SU-DHL-6 (cell line): ENCODE measurements around the gene SLC46A3.

ENCODE experiments used
- EZH2phosphoT487 ChIP-seq: fragments of 200-600 bp; sonication (generic), shearing (Covaris generic); conservative IDR thresholded peaks from 2 replicates; pipeline ENCODE4 v1.6.1; 2018; ENCODE audit warnings: mild to moderate bottlenecking, antibody characterized with exemption, low read length, moderate library complexity, mixed read lengths
- TF ChIP-seq, protein P1 (sequence below): fragments of 200-600 bp; sonication (generic); IDR thresholded peaks from one replicate; pipeline ENCODE4 v1.5.1; 2017; ENCODE audit warnings: antibody characterized with exemption, mild to moderate bottlenecking, low read length, moderate library complexity; ENCODE audit not compliant: insufficient read depth, poor library complexity, severe bottlenecking

DNA sequence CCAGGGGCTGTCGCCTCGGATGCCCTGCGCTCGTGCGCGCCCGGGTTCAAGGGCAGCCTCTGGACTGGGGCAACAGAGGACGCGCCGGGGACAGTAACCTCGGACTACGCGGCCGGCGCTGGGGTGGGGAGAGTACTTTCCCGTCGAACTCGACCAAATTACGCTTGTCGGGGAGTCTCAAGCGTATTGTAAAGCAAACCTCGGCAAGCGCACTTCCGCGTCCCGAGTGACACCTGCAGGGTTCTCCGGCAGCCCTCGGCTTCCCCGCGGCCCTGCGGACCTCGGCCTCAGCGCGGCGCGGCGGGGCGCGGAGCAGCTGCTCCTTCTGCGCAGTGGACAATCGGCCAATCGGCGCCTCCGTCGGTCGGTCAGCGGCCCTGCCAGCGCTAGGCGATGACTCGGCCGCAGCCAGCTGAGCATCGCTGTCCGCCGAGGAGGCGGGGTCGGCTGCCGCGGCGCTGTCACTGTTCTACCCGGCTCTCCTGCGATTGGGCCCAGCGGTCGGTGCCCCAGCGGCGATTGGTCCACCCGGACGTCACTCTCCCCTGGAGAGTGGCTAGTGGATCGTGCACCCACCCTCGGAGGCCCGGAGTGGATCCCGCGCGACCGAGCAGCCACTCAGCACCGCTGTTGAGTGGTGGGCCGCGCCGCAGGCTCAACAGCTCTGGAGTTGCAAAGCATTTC, at the start of gene SLC46A3:
- TF ChIP-seq, protein P1, sequence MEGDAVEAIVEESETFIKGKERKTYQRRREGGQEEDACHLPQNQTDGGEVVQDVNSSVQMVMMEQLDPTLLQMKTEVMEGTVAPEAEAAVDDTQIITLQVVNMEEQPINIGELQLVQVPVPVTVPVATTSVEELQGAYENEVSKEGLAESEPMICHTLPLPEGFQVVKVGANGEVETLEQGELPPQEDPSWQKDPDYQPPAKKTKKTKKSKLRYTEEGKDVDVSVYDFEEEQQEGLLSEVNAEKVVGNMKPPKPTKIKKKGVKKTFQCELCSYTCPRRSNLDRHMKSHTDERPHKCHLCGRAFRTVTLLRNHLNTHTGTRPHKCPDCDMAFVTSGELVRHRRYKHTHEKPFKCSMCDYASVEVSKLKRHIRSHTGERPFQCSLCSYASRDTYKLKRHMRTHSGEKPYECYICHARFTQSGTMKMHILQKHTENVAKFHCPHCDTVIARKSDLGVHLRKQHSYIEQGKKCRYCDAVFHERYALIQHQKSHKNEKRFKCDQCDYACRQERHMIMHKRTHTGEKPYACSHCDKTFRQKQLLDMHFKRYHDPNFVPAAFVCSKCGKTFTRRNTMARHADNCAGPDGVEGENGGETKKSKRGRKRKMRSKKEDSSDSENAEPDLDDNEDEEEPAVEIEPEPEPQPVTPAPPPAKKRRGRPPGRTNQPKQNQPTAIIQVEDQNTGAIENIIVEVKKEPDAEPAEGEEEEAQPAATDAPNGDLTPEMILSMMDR, result no peak
- TF ChIP-seq EZH2phosphoT487, result no peak
